Erythroblast (primary cell): Measurements from ENCODE around the gene GNB5.

Experiments used
- GATA1 ChIP-seq: IDR thresholded peaks from 2 replicates; pipeline ENCODE4 v1.6.1; 2011; ENCODE audit warnings: low read depth, mild to moderate bottlenecking, control low read depth, low read length, moderate library complexity
- POLR2A ChIP-seq: IDR thresholded peaks from 2 replicates; pipeline ENCODE4 v1.6.1; 2011; ENCODE audit warnings: mild to moderate bottlenecking, low read length

DNA sequence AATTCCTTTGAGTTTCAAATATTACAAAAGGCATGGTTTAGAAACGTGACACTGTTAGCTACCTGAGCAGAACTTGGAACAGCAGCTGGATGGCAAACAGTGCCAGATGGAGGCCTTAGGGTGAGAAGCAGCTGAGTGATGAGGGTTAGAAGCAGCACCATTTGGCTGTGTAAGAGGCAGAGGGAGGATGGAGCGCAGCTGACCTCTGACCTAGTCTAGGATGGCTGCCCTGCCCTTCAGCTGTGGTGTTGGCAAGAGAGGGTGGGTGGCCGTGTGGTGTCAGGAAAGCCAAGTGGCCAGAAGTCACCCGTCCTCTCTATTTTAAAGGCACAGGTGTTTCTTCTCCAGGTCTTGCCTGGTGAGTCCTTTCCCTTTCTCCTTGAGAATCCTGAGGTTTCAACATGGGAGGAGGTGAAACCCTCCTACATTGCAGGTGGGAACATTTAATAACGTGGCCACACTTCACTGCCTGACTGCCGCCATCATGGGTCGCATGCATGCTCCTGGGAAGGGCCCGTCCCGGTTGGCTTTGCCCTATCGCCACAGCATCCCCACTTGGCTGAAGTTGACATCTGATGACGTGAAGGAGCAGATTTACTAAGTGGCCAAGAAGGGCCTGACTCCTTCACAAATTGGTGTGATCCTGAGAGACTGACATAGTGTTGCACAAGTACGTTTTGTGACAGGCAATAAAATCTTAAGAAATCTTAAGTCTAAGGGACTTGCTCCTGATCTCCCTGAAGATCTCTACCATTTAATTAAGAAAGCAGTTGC lies 96.2 kb downstream of the GNB5 start:
- no peak for TF ChIP-seq POLR2A
- no peak for TF ChIP-seq GATA1
